ENCODE results near the gene TSPAN18. TPM values are rescaled to one million over a fixed set of nuclear protein-coding genes. Genes with fewer than 3 reads are reported as not detected.
A peak's percentile ranks its signal among the peaks of the same experiment; 100 is the strongest.

The TSPAN18 gene
- total RNA-seq, 2 experiments from 2014 or later, result 5.8 to 8.2 TPM

DNA sequence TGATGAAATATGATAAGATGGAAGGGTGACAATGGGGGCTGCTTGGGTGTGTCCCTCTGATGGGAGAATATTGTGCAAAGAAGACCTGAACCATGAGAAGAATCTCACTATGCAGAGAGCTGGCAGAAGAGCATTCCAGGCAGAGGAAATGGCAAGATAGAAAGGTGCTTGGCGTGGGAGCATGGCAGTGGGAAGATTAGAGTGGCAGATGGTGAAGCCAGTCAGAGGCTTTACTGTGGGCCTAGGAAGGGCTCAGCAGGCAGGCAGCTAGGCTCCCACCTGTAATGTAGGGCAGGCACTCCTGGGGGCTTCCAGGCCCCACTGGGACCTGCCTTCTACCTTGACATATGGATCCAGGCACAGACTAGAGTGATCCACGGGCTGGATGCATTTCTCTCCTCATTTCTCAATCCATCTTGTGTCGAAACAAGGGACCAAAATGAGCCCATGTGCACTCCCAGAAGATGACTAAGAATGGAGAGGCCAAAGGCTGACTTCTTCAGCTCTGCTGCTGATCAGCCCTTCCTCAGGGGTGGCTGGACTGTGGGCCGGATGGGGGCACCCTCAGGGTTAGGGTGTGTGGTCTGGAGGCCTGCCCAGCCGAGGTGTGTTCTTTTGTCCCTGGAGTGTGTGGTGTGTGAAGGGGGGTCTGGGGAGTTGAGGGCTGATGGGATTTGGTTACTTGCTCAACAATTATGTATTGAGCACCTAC is 88.3 kb downstream of the TSPAN18 start:
- Mint-ChIP-seq H3K27me3 (no peaks in the 10 kb centered on the region), H3K4me3 (no peak overlapping the region), H3K36me3 (peaks cover 2% of the 10 kb centered on the region), H3K27ac (no peak overlapping the region), H3K4me1 (ENCODE audit: low read depth) (peaks cover 4% of the 10 kb centered on the region), H3K9me3 (no peaks in the 10 kb centered on the region)
- intact Hi-C loops (cut with micrococcal nuclease), result no loop called here
- DNase-seq, result no peak
- CTCF ChIA-PET, result no interaction called here
- POLR2A ChIA-PET, result interaction anchor here (0.6 kb wide), 1 partner anchor 713 kb away, joined by 3 read pairs; no protein-coding TSS in a partner anchor

- no peak for DNase-seq
- H3K4me3 Mint-ChIP-seq, result no peak overlapping the region
- H3K36me3 Mint-ChIP-seq, result peaks cover 2% of the 10 kb centered on the region
- H3K27ac Mint-ChIP-seq, result no peak overlapping the region
- no peaks in the 10 kb centered on the region for H3K27me3 Mint-ChIP-seq
- no peaks in the 10 kb centered on the region for H3K9me3 Mint-ChIP-seq
- ChIA-PET POLR2A (no interaction called here), CTCF (interaction anchor here (0.9 to 1.5 kb wide), 2 partner anchors 33 to 95 kb away, joined by 3 read pairs; no protein-coding TSS in a partner anchor)
- intact Hi-C loops (cut with micrococcal nuclease), result no loop called here
- H3K4me1 Mint-ChIP-seq (ENCODE audit: low read depth), result peaks cover 4% of the 10 kb centered on the region
Observed at GRCh38 chr11:44815917-44816456, 89.2 kb downstream of the TSPAN18 start.

DNA sequence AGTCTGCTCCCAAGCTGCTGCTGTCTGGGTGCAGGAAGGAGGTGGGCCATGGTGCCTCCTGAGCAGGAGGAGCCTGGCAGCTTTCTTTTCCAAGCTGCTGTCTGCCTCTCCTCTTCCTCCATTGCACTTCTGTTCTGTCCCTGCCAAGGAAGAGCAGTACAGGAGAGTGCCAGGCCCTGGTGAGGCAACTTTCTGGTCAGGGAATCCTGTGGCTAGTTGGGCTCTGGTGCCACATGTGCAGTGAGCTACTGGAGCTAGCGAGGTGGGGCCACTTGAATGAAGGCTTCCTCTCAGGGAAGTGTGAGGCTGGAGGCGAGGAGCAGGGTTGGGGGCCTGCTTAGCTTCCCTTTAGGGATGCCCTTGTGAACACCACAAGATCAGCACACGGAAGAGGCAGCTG is 90.0 kb downstream of the TSPAN18 start:
- Mint-ChIP-seq H3K4me3 (no peak overlapping the region), H3K9me3 (no peaks in the 10 kb centered on the region), H3K36me3 (peaks cover 2% of the 10 kb centered on the region), H3K4me1 (ENCODE audit: low read depth) (peaks cover 5% of the 10 kb centered on the region), H3K27me3 (no peaks in the 10 kb centered on the region), H3K27ac (no peak overlapping the region)
- POLR2A ChIA-PET, result no interaction called here
- intact Hi-C loops (cut with micrococcal nuclease), result no loop called here
- DNase-seq, result no peak
- CTCF ChIA-PET, result interaction anchor here (0.9 to 1.6 kb wide), 3 partner anchors 32 to 95 kb away, joined by 3 read pairs; no protein-coding TSS in a partner anchor

DNA sequence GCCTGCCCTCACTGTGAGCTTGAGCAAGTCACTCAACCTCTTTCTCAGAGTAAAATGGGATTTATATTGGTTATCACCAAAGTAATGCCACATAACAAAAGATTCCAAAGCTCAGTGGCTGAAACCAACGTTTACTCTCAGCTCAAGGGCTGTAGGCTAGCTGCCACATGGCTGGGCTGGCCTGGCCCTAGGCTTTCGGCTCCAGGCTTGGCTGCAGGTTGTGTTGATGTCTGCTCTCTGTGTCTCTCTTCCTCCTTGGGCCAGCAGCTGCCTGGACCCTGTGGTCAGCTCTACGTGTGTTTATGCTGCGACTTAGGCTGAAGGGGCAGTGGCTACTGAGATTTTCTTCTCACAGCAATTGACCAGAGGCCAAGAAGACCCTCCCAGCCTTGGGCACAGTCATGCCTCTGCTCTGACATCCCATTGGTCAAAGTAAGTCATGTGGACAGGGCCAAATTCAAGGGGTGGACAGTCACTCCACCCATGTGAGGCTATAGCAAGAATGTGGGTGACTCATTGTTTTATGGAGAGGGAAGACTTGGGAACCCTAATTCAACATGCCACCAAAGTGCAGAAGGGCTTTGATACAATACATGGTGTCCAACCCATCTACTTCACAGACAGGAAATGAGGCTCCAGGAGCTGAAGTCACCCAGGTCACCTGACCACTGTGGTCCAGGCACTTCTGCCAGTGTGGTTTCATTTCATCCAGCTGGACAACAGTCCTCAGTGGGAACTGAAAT is 90.6 kb downstream of the TSPAN18 start:
- H3K36me3 Mint-ChIP-seq, result peaks cover 2% of the 10 kb centered on the region
- H3K4me1 Mint-ChIP-seq (ENCODE audit: low read depth), result peaks cover 8% of the 10 kb centered on the region
- DNase-seq, result no peak
- no peaks in the 10 kb centered on the region for H3K27me3 Mint-ChIP-seq
- no peak overlapping the region for H3K4me3 Mint-ChIP-seq
- intact Hi-C loops (cut with micrococcal nuclease), result no loop called here
- no peaks in the 10 kb centered on the region for H3K9me3 Mint-ChIP-seq
- ChIA-PET POLR2A (no interaction called here), CTCF (interaction anchor here (1.5 to 1.6 kb wide), 2 partner anchors 77 to 94 kb away, joined by 3 read pairs; no protein-coding TSS in a partner anchor)
- no peak overlapping the region for H3K27ac Mint-ChIP-seq

- no peaks in the 10 kb centered on the region for H3K9me3 Mint-ChIP-seq
- CTCF ChIA-PET, result interaction anchor here (1.6 kb wide), 1 partner anchor 76 kb away, joined by 3 read pairs; no protein-coding TSS in a partner anchor
Observed at GRCh38 chr11:44818110-44818509, 91.3 kb downstream of the TSPAN18 start.

GRCh38 chr11:44819346-44819745 is 92.6 kb downstream of the TSPAN18 start:
- H3K4me1 Mint-ChIP-seq (ENCODE audit: low read depth), result peaks cover 8% of the 10 kb centered on the region
- ChIA-PET CTCF (no interaction called here), POLR2A (no interaction called here)
- no peak overlapping the region for H3K27ac Mint-ChIP-seq
- peaks cover 2% of the 10 kb centered on the region for H3K36me3 Mint-ChIP-seq
- H3K27me3 Mint-ChIP-seq, result no peaks in the 10 kb centered on the region
- H3K4me3 Mint-ChIP-seq, result no peak overlapping the region
- intact Hi-C loops (cut with micrococcal nuclease), result no loop called here
- DNase-seq, result no peak
- H3K9me3 Mint-ChIP-seq, result no peaks in the 10 kb centered on the region

More at GRCh38 chr11:44818110-44818509, 91.3 kb downstream of the TSPAN18 start:
- Mint-ChIP-seq H3K4me1 (ENCODE audit: low read depth) (peaks cover 8% of the 10 kb centered on the region), H3K4me3 (no peak overlapping the region), H3K36me3 (peaks cover 2% of the 10 kb centered on the region), H3K27me3 (no peaks in the 10 kb centered on the region), H3K27ac (no peak overlapping the region)
- intact Hi-C loops (cut with micrococcal nuclease), result no loop called here
- no peak for DNase-seq
- POLR2A ChIA-PET, result no interaction called here

DNA sequence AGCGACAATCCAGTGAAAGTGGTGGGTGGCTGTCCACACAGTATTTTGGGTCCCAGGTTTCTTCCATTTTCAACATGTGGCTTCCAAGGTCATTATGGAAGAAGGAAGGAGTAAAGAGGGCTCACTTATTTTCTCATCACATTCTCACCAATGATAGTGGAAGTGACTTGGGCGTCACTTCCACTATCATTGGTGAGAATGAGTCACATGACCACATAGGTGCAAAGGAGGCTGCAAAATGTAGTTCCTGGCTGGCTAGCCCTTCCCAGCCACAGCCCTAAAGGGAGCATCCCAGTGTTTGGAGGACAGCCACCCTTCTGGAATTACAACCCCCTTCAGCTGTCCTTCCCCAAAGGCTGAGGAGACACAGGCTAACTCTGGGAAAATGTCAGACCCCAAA is 95.6 kb downstream of the TSPAN18 start:
- no peak overlapping the region for H3K27ac Mint-ChIP-seq
- H3K4me3 Mint-ChIP-seq, result no peak overlapping the region
- no peaks in the 10 kb centered on the region for H3K9me3 Mint-ChIP-seq
- CTCF ChIA-PET, result interaction anchor here (1.1 to 1.5 kb wide), 3 partner anchors 9 to 205 kb away, joined by 3 to 5 read pairs (median 4); no protein-coding TSS in a partner anchor
- H3K4me1 Mint-ChIP-seq (ENCODE audit: low read depth), result peaks cover 4% of the 10 kb centered on the region
- DNase-seq, result no peak
- peaks cover 3% of the 10 kb centered on the region for H3K36me3 Mint-ChIP-seq
- intact Hi-C loops (cut with micrococcal nuclease), result no loop called here
- no peaks in the 10 kb centered on the region for H3K27me3 Mint-ChIP-seq
- POLR2A ChIA-PET, result no interaction called here

- intact Hi-C loops (cut with micrococcal nuclease), result no loop called here
Observed at GRCh38 chr11:44823006-44823405, 96.2 kb downstream of the TSPAN18 start.

GRCh38 chr11:44823868-44824267 is 97.1 kb downstream of the TSPAN18 start:
- intact Hi-C loops (cut with micrococcal nuclease), result no loop called here

More at GRCh38 chr11:44823006-44823405, 96.2 kb downstream of the TSPAN18 start:
- no peaks in the 10 kb centered on the region for H3K9me3 Mint-ChIP-seq
- ChIA-PET POLR2A (no interaction called here), CTCF (interaction anchor here (1.1 to 1.5 kb wide), 3 partner anchors 9 to 206 kb away, joined by 3 to 5 read pairs (median 4); no protein-coding TSS in a partner anchor)
- DNase-seq, result peak; percentile 23
- peaks cover 2% of the 10 kb centered on the region for H3K36me3 Mint-ChIP-seq
- H3K4me3 Mint-ChIP-seq, result no peak overlapping the region
- H3K4me1 Mint-ChIP-seq (ENCODE audit: low read depth), result peaks cover 4% of the 10 kb centered on the region
- no peak overlapping the region for H3K27ac Mint-ChIP-seq
- H3K27me3 Mint-ChIP-seq, result no peaks in the 10 kb centered on the region

DNA sequence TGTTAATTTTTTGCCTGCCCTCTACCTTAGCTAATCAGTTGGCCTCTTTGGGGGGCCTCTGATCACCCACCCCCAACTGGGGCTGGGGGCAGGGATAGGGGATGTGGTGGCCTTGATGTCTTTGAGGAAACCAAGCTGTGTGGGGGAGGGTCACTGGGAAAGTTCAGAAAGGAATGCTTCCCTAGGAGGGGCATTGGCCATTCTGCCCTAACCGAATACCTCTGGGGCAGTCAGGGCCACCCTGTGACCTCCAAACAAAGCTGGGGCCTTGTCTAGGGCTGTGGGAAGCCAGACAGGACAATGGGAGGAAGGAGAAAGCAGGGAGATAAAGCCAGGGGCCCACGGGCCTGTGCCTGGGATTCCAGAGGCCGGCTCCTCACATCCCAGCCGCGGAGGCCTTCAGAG is 97.5 kb downstream of the TSPAN18 start:
- Mint-ChIP-seq H3K9me3 (no peaks in the 10 kb centered on the region), H3K4me3 (no peak overlapping the region), H3K4me1 (ENCODE audit: low read depth) (peaks cover 4% of the 10 kb centered on the region), H3K36me3 (peaks cover 2% of the 10 kb centered on the region), H3K27ac (no peak overlapping the region), H3K27me3 (no peaks in the 10 kb centered on the region)
- intact Hi-C loops (cut with micrococcal nuclease), result no loop called here
- POLR2A ChIA-PET, result no interaction called here
- CTCF ChIA-PET, result interaction anchor here (0.6 to 1.8 kb wide), 4 partner anchors 21 to 484 kb away, joined by 3 to 7 read pairs (median 4); no protein-coding TSS in a partner anchor
- DNase-seq, result no peak

More at GRCh38 chr11:44823868-44824267, 97.1 kb downstream of the TSPAN18 start:
- POLR2A ChIA-PET, result no interaction called here
- Mint-ChIP-seq H3K4me1 (ENCODE audit: low read depth) (peaks cover 4% of the 10 kb centered on the region), H3K27ac (no peak overlapping the region), H3K9me3 (no peaks in the 10 kb centered on the region), H3K4me3 (no peak overlapping the region), H3K27me3 (no peaks in the 10 kb centered on the region), H3K36me3 (peaks cover 2% of the 10 kb centered on the region)
- no peak for DNase-seq
- CTCF ChIA-PET, result interaction anchor here (0.6 to 1.8 kb wide), 5 partner anchors 8 to 484 kb away, joined by 3 to 7 read pairs (median 3); no protein-coding TSS in a partner anchor

DNA sequence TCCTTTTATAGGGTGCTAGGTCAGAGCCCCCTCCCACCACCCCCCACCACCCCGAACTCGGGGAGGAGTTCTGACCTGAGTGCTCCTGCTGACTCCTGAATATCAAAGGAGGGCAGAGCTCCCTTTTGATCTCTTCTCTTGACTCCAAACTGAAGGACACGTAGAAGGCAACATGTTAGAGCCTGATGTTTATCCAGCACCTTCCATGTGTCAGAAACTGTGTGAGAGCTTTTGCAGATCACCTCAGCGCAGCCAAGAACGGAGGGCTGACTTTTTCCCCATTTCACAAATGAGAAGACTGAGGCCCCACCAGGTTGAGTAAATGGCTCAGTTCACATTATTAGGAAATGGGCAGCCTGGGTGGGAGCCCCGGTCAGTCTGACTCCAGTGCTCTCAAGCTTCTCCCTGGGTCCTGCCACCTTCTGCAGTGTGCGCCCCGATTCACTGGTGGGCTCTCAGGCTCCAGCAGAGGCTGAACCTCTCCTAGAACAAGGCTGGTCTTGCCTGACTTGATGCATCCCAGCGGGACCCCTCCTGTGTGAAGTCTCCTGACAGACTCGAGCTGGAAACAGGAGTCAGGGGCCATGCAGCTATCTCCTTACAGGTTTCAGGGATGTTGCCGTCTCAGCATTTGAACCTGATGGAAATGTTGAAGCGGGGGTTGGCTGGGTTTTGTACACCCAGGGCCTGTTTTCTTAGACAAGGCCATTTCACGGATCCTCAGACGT is 98.5 kb downstream of the TSPAN18 start:
- ChIA-PET POLR2A (no interaction called here), CTCF (interaction anchor here (0.7 to 1.8 kb wide), 3 partner anchors 20 to 102 kb away, joined by 3 to 7 read pairs (median 4); no protein-coding TSS in a partner anchor)
- H3K9me3 Mint-ChIP-seq, result no peaks in the 10 kb centered on the region
- H3K27ac Mint-ChIP-seq, result no peak overlapping the region
- no peaks in the 10 kb centered on the region for H3K27me3 Mint-ChIP-seq
- no peak overlapping the region for H3K4me3 Mint-ChIP-seq
- H3K4me1 Mint-ChIP-seq (ENCODE audit: low read depth), result peaks cover 4% of the 10 kb centered on the region
- peaks cover 2% of the 10 kb centered on the region for H3K36me3 Mint-ChIP-seq
- intact Hi-C loops (cut with micrococcal nuclease), result no loop called here
- DNase-seq, result no peak
